SK-N-SH (cell line): Measurements from ENCODE around the gene TBC1D9B. TPM values are rescaled to one million over a fixed set of nuclear protein-coding genes. Genes with fewer than 3 reads are reported as not detected.

Experiments
- CTCF ChIA-PET: fragments of 300-600, 350-600 bp; formaldehyde crosslinking; extraction: SDS; loops from one replicate; lab custom pipeline; 2021; lab: Yijun Ruan, JAX
- POLR2A ChIA-PET: fragments of 350-600 bp; sonication (Branson Sonifier 250); formaldehyde crosslinking; extraction: SDS; loops from one replicate; lab custom pipeline; 2020; ENCODE audit warnings: antibody characterized with exemption, inconsistent platforms; lab: Yijun Ruan, JAX
- DNase-seq: peaks from one replicate; pipeline ENCODE4 v3.0.0; 2012
- H2AFZ ChIP-seq: fragments of 200-600 bp; sonication (generic); 2 replicates; pipeline ENCODE4 v1.8.1; 2016; ENCODE audit warnings: antibody characterized with exemption, mild to moderate bottlenecking, low read depth
- H3F3A ChIP-seq: fragments of 200-600 bp; sonication (generic); replicated peaks from 2 replicates; pipeline ENCODE3; 2016; ENCODE audit warnings: antibody characterized with exemption, mild to moderate bottlenecking; ENCODE audit not compliant: insufficient read depth
- H3K27ac ChIP-seq, 2 experiments: fragments of 200-500 bp in 1 of 2; fragments of 200-600 bp in 1 of 2; sonication (Bioruptor generic) in 1 of 2; sonication (generic), shearing (Covaris generic) in 1 of 2; 2 replicates each; pipeline versions ENCODE4 v1.5.1 to v1.6.1; 2014 to 2016; ENCODE audit warnings: low read depth in 2 of 2, inconsistent platforms in 1 of 2, low read length in 1 of 2, mild to moderate bottlenecking in 1 of 2, mixed read lengths in 1 of 2
- H3K27me3 ChIP-seq: fragments of 200-600 bp; sonication (generic), shearing (Covaris generic); 2 replicates; pipeline ENCODE4 v1.6.1; 2016; ENCODE audit warnings: mixed run types; ENCODE audit not compliant: insufficient read depth
- H3K36me3 ChIP-seq, 2 experiments: fragments of 200-500 bp in 1 of 2; fragments of 200-600 bp in 1 of 2; sonication (Bioruptor generic) in 1 of 2; sonication (generic) in 1 of 2; replicated peaks in 1 of 2; 2 replicates each; pipeline versions ENCODE3 to v1.5.1; 2014 to 2016; ENCODE audit warnings: low read length in 1 of 2, mild to moderate bottlenecking in 1 of 2; ENCODE audit not compliant: insufficient read depth in 2 of 2, control insufficient read depth in 1 of 2
- H3K4me1 ChIP-seq, 2 experiments: fragments of 200-500 bp in 1 of 2; fragments of 200-600 bp in 1 of 2; sonication (Bioruptor generic) in 1 of 2; sonication (generic), shearing (Covaris generic) in 1 of 2; 2 replicates each; pipeline versions ENCODE4 v1.5.1 to v1.6.1; 2014 to 2016; ENCODE audit warnings: low read depth in 1 of 2, low read length in 1 of 2, mixed run types in 1 of 2; ENCODE audit not compliant: insufficient read depth in 2 of 2, control insufficient read depth in 1 of 2
- H3K4me2 ChIP-seq: fragments of 200-600 bp; sonication (generic), shearing (Covaris generic); 2 replicates; pipeline ENCODE4 v1.6.1; 2017; ENCODE audit warnings: mixed run types
- H3K4me3 ChIP-seq, 2 experiments: fragments of 200-500 bp in 1 of 2; fragments of 200-600 bp in 1 of 2; sonication (Bioruptor generic) in 1 of 2; sonication (generic), shearing (Covaris generic) in 1 of 2; 2 replicates each; pipeline versions ENCODE4 v1.5.1 to v1.8.1; 2014 to 2016; ENCODE audit warnings: low read depth in 2 of 2, inconsistent platforms in 1 of 2, low read length in 1 of 2, mild to moderate bottlenecking in 1 of 2, mixed read lengths in 1 of 2, moderate library complexity in 1 of 2
- H3K79me2 ChIP-seq: fragments of 200-600 bp; sonication (generic); 2 replicates; pipeline ENCODE4 v1.8.1; 2017; ENCODE audit warnings: mild to moderate bottlenecking; ENCODE audit not compliant: insufficient read depth
- H3K9ac ChIP-seq: fragments of 200-600 bp; sonication (generic); 2 replicates; pipeline ENCODE4 v1.6.1; 2017; ENCODE audit warnings: mixed run types
- H3K9me2 ChIP-seq: fragments of 200-600 bp; sonication (generic); 2 replicates; pipeline ENCODE4 v1.6.1; 2017; ENCODE audit warnings: mixed run types
- H3K9me3 ChIP-seq: fragments of 200-600 bp; sonication (generic); 2 replicates; pipeline ENCODE4 v1.6.1; 2017; ENCODE audit warnings: mixed run types, mild to moderate bottlenecking, moderate library complexity
- H4K20me1 ChIP-seq: fragments of 200-600 bp; sonication (generic); 2 replicates; pipeline ENCODE4 v1.6.1; 2017; ENCODE audit warnings: mild to moderate bottlenecking, mixed run types; ENCODE audit not compliant: insufficient read depth
- CHD2 ChIP-seq: fragments of 150-350 bp; IDR thresholded peaks from 2 replicates; pipeline ENCODE4 v1.6.1; 2018; ENCODE audit warnings: low read length; ENCODE audit not compliant: partially characterized antibody
- FOSL2 ChIP-seq: IDR thresholded peaks from 2 replicates; pipeline ENCODE4 v1.4.0; 2012; ENCODE audit warnings: low read depth, mild to moderate bottlenecking, moderate library complexity, borderline replicate concordance
- GABPA ChIP-seq: IDR thresholded peaks from 2 replicates; pipeline ENCODE4 v1.4.0; 2012; ENCODE audit warnings: low read depth, mild to moderate bottlenecking
- MEF2A ChIP-seq: IDR thresholded peaks from 2 replicates; pipeline ENCODE4 v1.4.0; 2012; ENCODE audit warnings: low read depth, borderline replicate concordance
- RAD21 ChIP-seq: IDR thresholded peaks from 2 replicates; pipeline ENCODE4 v1.6.1; 2012; ENCODE audit warnings: mild to moderate bottlenecking, low read length
- RXRA ChIP-seq: IDR thresholded peaks from 2 replicates; pipeline ENCODE4 v1.4.0; 2012; ENCODE audit warnings: low read depth, mild to moderate bottlenecking, borderline replicate concordance
- SIN3A ChIP-seq: IDR thresholded peaks from 2 replicates; pipeline ENCODE4 v1.6.1; 2012; ENCODE audit warnings: low read depth, mild to moderate bottlenecking, low read length, moderate library complexity, borderline replicate concordance
- YY1 ChIP-seq: IDR thresholded peaks from 2 replicates; pipeline ENCODE4 v1.4.0; 2012; ENCODE audit warnings: low read depth, mild to moderate bottlenecking
- WGBS: methylation state at CpG from one replicate; pipeline ENCODE4 v1.1.6; 2017; ENCODE audit warnings: low lambda C conversion rate; 5-methylcytosine and 5-hydroxymethylcytosine counted together
- polyA plus RNA-seq, 3 experiments: library from polyadenylated mRNA; depleted of rRNA; stranded (reverse); fragments of >200 nt; gene quantifications; 2 replicates each; pipeline ENCODE4 v1.2.3, GENCODE V29; 2012
- TF ChIP-seq, protein P1 (sequence below): IDR thresholded peaks from 2 replicates; pipeline ENCODE4; 2012
- TF ChIP-seq, protein P2 (sequence below): fragments of 150-350 bp; IDR thresholded peaks from 2 replicates; pipeline ENCODE4 v1.6.1; 2017; ENCODE audit warnings: antibody characterized with exemption, low read length, low read depth, borderline replicate concordance
- TF ChIP-seq, protein P3 (sequence below): IDR thresholded peaks from 2 replicates; pipeline ENCODE4 v1.4.0; 2012; ENCODE audit warnings: low read depth

TBC1D9B gene
- polyA plus RNA-seq, 1 of the 3 experiments (the other 2 are of a cell fraction) = 75.6 TPM

DNA sequence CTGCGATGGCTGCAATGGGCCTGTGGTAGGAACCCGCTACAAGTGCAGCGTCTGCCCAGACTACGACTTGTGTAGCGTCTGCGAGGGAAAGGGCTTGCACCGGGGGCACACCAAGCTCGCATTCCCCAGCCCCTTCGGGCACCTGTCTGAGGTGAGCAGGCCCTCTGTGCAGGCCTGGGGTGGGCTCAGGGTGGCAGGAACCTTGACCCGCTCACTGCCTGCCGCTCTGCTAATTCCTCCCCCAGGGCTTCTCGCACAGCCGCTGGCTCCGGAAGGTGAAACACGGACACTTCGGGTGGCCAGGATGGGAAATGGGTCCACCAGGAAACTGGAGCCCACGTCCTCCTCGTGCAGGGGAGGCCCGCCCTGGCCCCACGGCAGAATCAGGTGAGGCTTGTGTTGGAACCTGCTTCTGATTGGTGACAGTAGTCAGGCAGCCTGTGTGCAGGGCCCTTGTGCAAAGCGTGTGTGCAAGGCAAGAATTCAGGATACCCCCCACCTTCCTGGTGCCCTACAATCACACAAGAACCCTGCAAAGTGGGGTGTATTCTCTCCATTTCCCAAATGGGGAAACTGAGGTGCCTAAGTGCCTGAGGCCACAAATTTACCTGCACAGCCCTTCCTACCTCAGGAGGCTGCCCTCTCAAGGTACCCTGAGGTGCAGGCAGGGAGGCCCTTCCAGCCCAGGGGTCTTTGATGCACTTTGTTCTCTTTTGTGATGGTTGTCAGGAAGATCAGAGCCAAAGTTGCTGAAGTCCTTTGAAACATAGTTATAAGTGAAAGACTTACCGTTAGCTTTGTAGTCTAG lies 83.6 kb downstream of the TBC1D9B start:
- Histone ChIP-seq H3K79me2 (peaks cover 78% of the 10 kb centered on the region), H3K4me2 (peak overlapping the region; percentile 75; the same call in 1 of the 2 replicates), H3K27me3 (no peaks in the 10 kb centered on the region), H3K4me1 (peaks cover 22 to 27% of the 10 kb centered on the region in 2 experiments), H3K36me3 (peaks cover 52 to 59% of the 10 kb centered on the region in 2 experiments), H3K27ac (no peak overlapping the region), H3K9ac (no peak overlapping the region), H4K20me1 (peaks cover 75% of the 10 kb centered on the region), H3K4me3 (no peak overlapping the region), H3K9me3 (no peaks in the 10 kb centered on the region), H3K9me2 (no peaks in the 10 kb centered on the region), H2AFZ (no peak overlapping the region), H3F3A (peaks cover 16% of the 10 kb centered on the region)
- POLR2A ChIA-PET = no interaction called here
- WGBS = 85% methylated on average over 9 of the region's 22 CpGs
- CTCF ChIA-PET = no interaction called here
- TF ChIP-seq, protein P1, sequence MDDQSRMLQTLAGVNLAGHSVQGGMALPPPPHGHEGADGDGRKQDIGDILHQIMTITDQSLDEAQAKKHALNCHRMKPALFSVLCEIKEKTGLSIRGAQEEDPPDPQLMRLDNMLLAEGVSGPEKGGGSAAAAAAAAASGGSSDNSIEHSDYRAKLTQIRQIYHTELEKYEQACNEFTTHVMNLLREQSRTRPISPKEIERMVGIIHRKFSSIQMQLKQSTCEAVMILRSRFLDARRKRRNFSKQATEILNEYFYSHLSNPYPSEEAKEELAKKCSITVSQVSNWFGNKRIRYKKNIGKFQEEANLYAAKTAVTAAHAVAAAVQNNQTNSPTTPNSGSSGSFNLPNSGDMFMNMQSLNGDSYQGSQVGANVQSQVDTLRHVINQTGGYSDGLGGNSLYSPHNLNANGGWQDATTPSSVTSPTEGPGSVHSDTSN = no peak
- DNase-seq = no peak

DNA sequence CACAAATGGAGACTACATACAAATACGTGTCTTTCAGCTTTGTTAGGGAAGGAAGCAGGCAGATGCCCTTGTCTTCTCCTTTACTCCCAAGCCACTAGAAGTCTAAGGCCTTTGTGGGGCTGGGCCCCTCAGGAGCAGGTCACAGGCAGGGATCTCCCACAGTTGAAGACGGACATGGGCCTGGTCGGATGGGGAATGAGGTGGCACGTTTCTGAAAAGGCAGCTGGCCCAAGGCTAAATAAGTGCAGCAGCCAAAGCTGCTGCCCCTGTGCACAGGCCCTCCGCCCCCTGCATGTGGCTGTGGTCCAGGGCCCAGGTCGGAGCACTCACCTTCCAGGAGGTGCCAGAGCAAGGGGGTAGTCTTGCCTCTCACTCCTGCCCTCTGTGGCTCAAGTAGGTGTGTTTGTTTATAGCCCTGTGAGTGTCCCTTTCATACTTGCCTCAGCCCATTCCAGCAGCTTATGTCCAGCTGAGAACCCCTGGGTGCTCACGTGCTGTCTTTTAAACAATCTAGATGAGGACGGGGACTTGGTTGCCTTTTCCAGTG lies 85.2 kb downstream of the TBC1D9B start:
- Histone ChIP-seq H3K27me3 (no peaks in the 10 kb centered on the region), H3K4me1 (peaks cover 22 to 39% of the 10 kb centered on the region in 2 experiments), H3K4me2 (peak overlapping the region; percentile 75), H3F3A (peaks cover 11% of the 10 kb centered on the region), H3K79me2 (peaks cover 70% of the 10 kb centered on the region), H2AFZ (no peak overlapping the region), H3K9me3 (no peaks in the 10 kb centered on the region), H4K20me1 (peaks cover 65% of the 10 kb centered on the region), H3K9me2 (no peaks in the 10 kb centered on the region), H3K27ac (peak overlapping the region in 1 of 2 experiments; percentile 56; a peak in 2 of 4 replicates), H3K36me3 (peaks cover 38 to 43% of the 10 kb centered on the region in 2 experiments), H3K9ac (peak overlapping the region; percentile 97; the same call in 1 of the 2 replicates), H3K4me3 (peak overlapping the region; percentile 97)
- ChIA-PET CTCF (interaction anchor here (1.2 to 1.8 kb wide), 3 partner anchors 21 to 60 kb away, joined by 4 to 10 read pairs (median 7); no protein-coding TSS in a partner anchor), POLR2A (interaction anchor here (0.6 to 1.0 kb wide), 5 partner anchors 11 to 58 kb away, joined by 3 to 6 read pairs (median 3); partner anchors contain the start of gene MRNIP)
- TF ChIP-seq YY1 (no peak), RAD21 (no peak), FOSL2 (no peak), MEF2A (no peak), SIN3A (no peak), GABPA (no peak), CHD2 (no peak), RXRA (no peak)
- TF ChIP-seq, protein P2, sequence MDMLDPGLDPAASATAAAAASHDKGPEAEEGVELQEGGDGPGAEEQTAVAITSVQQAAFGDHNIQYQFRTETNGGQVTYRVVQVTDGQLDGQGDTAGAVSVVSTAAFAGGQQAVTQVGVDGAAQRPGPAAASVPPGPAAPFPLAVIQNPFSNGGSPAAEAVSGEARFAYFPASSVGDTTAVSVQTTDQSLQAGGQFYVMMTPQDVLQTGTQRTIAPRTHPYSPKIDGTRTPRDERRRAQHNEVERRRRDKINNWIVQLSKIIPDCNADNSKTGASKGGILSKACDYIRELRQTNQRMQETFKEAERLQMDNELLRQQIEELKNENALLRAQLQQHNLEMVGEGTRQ = no peak
- TF ChIP-seq, protein P1 = no peak
- TF ChIP-seq, protein P3, sequence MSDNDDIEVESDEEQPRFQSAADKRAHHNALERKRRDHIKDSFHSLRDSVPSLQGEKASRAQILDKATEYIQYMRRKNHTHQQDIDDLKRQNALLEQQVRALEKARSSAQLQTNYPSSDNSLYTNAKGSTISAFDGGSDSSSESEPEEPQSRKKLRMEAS = no peak
- 58% methylated on average over 6 of the region's 8 CpGs for WGBS
- no peak for DNase-seq
